BLaER1 (cell line): ENCODE results near the gene CADM1.

Source experiments
- H3K27ac ChIP-seq: shearing (Covaris generic); formaldehyde crosslinking; 2 replicates; pipeline ENCODE4 v1.8.1; 2022
- H3K27me3 ChIP-seq: shearing (Covaris generic); formaldehyde crosslinking; 2 replicates; pipeline ENCODE4 v1.8.1; 2022
- H3K36me3 ChIP-seq: shearing (Covaris generic); formaldehyde crosslinking; 2 replicates; pipeline ENCODE4 v1.8.1; 2022
- H3K4me1 ChIP-seq: shearing (Covaris generic); formaldehyde crosslinking; 2 replicates; pipeline ENCODE4 v1.8.1; 2022
- H3K4me2 ChIP-seq: shearing (Covaris generic); formaldehyde crosslinking; 2 replicates; pipeline ENCODE4 v1.8.1; 2022
- H3K4me3 ChIP-seq: shearing (Covaris generic); formaldehyde crosslinking; 2 replicates; pipeline ENCODE4 v1.8.1; 2022
- H3K9ac ChIP-seq: shearing (Covaris generic); formaldehyde crosslinking; 2 replicates; pipeline ENCODE4 v1.8.1; 2022
- H3K9me3 ChIP-seq: shearing (Covaris generic); formaldehyde crosslinking; 2 replicates; pipeline ENCODE4 v1.8.1; 2022
- H4K20me1 ChIP-seq: shearing (Covaris generic); formaldehyde crosslinking; 2 replicates; pipeline ENCODE4 v1.8.1; 2022
- Cebpa-rat ChIP-seq: shearing (Covaris generic); IDR thresholded peaks from 2 replicates; pipeline ENCODE4 v1.8.1; 2022

CADM1 gene

DNA sequence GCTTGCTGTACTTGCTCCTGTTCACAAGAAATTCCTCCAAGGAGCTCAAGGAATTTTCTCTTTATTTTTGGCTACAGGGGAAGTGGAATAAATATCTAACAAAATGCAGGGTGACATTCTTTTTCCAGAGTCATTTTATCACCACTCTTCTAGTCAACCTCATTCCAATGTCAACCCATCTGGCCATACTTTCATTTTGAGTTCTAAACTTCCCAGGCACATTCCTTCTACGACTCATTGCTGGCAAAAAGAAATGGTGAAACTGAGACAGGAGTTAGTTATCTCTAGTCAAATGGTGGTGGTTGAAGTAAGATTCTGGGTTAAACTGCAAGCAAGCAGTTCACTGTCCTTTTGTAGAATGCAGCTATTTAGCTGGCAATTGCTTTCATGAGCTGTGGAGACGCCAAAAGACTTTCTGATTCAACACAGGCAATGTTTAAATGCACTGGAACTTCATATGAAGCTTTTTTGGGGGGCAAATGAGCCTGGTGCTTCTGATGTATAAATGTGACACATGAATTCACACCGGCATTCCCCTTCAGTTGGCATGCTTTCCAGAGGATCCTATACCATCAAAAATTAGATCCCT lies 304.6 kb downstream of the CADM1 start:
- Histone ChIP-seq H3K4me2 (no peak overlapping the region), H3K27ac (no peak overlapping the region), H3K36me3 (no peaks in the 10 kb centered on the region), H4K20me1 (no peaks in the 10 kb centered on the region), H3K27me3 (no peaks in the 10 kb centered on the region), H3K9ac (no peak overlapping the region), H3K9me3 (no peaks in the 10 kb centered on the region), H3K4me1 (no peaks in the 10 kb centered on the region), H3K4me3 (no peak overlapping the region)
- TF ChIP-seq Cebpa-rat: no peak

GRCh38 chr11:115198321-115198741 lies 305.9 kb downstream of the CADM1 start:
- Histone ChIP-seq H3K36me3 (no peaks in the 10 kb centered on the region), H3K27ac (no peak overlapping the region), H3K9me3 (no peaks in the 10 kb centered on the region), H3K27me3 (no peaks in the 10 kb centered on the region), H3K4me3 (no peak overlapping the region), H3K9ac (no peak overlapping the region), H3K4me1 (no peaks in the 10 kb centered on the region), H4K20me1 (no peaks in the 10 kb centered on the region), H3K4me2 (no peak overlapping the region)
- no peak for TF ChIP-seq Cebpa-rat

DNA sequence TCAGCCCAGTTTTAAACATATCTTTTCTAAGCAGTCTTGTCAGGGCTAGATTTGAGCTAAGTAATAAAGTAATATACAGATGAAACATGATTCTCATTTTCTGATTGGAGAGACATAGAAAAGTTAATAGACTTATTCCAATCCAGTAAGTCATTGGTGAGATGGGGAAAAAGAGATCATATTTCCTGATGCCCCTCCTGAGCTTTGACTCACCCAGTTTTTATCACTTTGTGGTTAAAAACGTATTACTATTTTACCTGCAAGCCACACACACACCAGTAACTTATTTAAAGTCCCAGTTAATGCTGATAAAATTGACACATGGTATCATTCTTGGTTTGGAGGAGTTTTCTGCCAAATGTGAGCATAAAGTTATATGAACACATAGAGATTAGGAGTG lies 306.8 kb downstream of the CADM1 start:
- TF ChIP-seq Cebpa-rat: no peak
- Histone ChIP-seq H3K36me3 (no peaks in the 10 kb centered on the region), H3K9ac (no peak overlapping the region), H3K9me3 (no peaks in the 10 kb centered on the region), H3K27me3 (no peaks in the 10 kb centered on the region), H3K4me1 (no peaks in the 10 kb centered on the region), H3K4me3 (no peak overlapping the region), H3K27ac (no peak overlapping the region), H4K20me1 (no peaks in the 10 kb centered on the region), H3K4me2 (no peak overlapping the region)

DNA sequence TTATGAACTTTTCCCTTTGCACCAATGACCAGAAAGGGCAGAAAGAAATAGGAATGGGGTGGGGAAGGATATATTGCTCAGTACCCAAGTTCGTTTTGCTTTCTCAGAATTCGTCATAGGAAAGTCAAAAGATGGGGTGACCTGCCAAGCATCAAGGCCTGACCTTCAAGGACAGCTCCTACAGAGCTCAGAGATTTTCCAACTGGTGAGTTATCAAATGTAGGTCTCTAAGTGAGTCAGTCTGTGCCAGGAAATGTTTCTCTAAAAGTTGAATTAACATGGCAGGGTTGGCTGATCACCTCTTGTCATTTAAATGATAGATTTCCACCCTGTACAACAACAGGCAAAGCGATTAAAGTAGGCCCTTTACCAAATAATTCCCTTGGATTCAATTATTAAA lies 307.2 kb downstream of the CADM1 start:
- Histone ChIP-seq H3K9ac (no peak overlapping the region), H3K4me2 (no peak overlapping the region), H3K27me3 (no peaks in the 10 kb centered on the region), H3K9me3 (no peaks in the 10 kb centered on the region), H3K4me1 (no peaks in the 10 kb centered on the region), H3K27ac (no peak overlapping the region), H3K4me3 (no peak overlapping the region), H4K20me1 (no peaks in the 10 kb centered on the region), H3K36me3 (no peaks in the 10 kb centered on the region)
- TF ChIP-seq Cebpa-rat: no peak

DNA sequence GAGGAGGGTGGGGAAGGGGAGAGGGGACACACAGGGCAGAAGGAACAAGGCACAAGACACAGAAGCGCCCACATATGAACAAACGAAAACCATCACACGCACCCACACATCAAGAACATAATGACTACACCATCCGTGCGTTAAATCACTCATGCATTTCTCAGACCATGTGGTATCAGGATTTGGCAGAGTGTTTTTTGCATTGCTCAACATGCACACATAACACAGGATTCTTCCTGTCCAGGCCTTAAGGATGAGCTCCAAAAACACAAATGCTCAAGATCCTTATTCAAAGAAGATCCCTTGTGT lies 309.5 kb downstream of the CADM1 start:
- TF ChIP-seq Cebpa-rat: no peak
- Histone ChIP-seq H3K9me3 (no peaks in the 10 kb centered on the region), H3K36me3 (no peaks in the 10 kb centered on the region), H3K27ac (no peak overlapping the region), H3K4me2 (no peak overlapping the region), H4K20me1 (no peaks in the 10 kb centered on the region), H3K4me1 (no peaks in the 10 kb centered on the region), H3K27me3 (no peaks in the 10 kb centered on the region), H3K9ac (no peak overlapping the region), H3K4me3 (no peak overlapping the region)

DNA sequence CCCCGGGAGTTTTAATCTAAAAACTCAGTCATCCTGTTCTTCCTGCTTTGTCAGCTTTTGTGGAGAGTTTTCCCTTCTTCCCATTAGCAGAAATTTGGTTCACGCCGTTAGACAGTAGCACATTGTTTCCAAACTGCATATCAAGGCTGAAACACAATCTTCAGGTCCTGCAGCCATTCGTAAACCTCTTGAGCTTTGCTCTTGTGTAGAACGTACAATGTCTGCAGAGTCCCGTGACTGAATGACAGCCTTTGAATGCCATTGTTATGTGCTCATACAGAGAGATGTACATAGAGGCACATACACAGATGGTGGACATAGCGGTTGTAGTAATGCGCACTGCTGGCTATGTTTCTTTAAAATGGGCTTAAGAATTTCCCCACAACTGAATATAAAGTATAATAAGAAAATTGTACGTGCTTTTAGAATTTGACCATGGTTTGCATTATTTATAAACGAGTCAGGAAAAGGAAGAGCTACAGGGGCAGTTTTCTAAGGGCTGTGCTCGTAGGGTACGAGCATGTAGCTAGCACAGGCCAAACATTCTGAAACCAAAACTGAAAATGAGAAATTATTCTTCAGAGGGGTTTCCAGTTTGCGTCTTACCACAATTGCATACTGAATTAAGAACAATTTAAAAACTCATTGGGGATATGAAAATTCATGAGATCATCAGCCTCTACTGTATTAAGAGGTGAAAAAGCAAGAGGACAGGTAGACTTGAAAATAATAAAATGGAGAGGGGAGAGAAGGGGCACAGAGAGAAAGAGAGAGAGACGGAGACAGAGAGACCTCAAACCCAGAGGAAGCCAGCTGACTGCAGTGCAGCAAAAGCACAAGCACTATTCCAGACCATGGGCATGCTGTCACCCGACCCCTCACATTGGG lies 310.1 kb downstream of the CADM1 start:
- H3K4me3 ChIP-seq: no peak overlapping the region
- H3K4me1 ChIP-seq: no peaks in the 10 kb centered on the region
- no peaks in the 10 kb centered on the region for H3K36me3 ChIP-seq
- no peak overlapping the region for H3K4me2 ChIP-seq
- no peak overlapping the region for H3K27ac ChIP-seq
- H3K27me3 ChIP-seq: no peaks in the 10 kb centered on the region
- H3K9ac ChIP-seq: no peak overlapping the region
- H3K9me3 ChIP-seq: no peaks in the 10 kb centered on the region
- no peak for TF ChIP-seq Cebpa-rat
- no peaks in the 10 kb centered on the region for H4K20me1 ChIP-seq

GRCh38 chr11:115191761-115192160 lies 312.5 kb downstream of the CADM1 start:
- no peak overlapping the region for H3K9ac ChIP-seq
- H3K4me2 ChIP-seq: no peak overlapping the region
- no peak for TF ChIP-seq Cebpa-rat
- H3K4me1 ChIP-seq: no peaks in the 10 kb centered on the region; the same call in 1 of the 2 replicates
- no peaks in the 10 kb centered on the region for H3K27me3 ChIP-seq
- no peak overlapping the region for H3K4me3 ChIP-seq
- H3K36me3 ChIP-seq: no peaks in the 10 kb centered on the region
- no peak overlapping the region for H3K27ac ChIP-seq
- H4K20me1 ChIP-seq: no peaks in the 10 kb centered on the region
- H3K9me3 ChIP-seq: no peaks in the 10 kb centered on the region; the same call in 1 of the 2 replicates

GRCh38 chr11:115190196-115190595 lies 314.0 kb downstream of the CADM1 start:
- H3K9ac ChIP-seq: no peak overlapping the region
- H3K27ac ChIP-seq: no peak overlapping the region
- no peaks in the 10 kb centered on the region for H4K20me1 ChIP-seq
- no peak for TF ChIP-seq Cebpa-rat
- no peaks in the 10 kb centered on the region for H3K27me3 ChIP-seq
- no peak overlapping the region for H3K4me3 ChIP-seq
- no peak overlapping the region for H3K4me2 ChIP-seq
- no peaks in the 10 kb centered on the region for H3K36me3 ChIP-seq
- H3K9me3 ChIP-seq: no peaks in the 10 kb centered on the region; the same call in 1 of the 2 replicates
- H3K4me1 ChIP-seq: peaks cover 16% of the 10 kb centered on the region

- no peaks in the 10 kb centered on the region for H3K27me3 ChIP-seq
- no peaks in the 10 kb centered on the region for H3K36me3 ChIP-seq
Measured at GRCh38 chr11:115188898-115189278, 315.3 kb downstream of the CADM1 start.

DNA sequence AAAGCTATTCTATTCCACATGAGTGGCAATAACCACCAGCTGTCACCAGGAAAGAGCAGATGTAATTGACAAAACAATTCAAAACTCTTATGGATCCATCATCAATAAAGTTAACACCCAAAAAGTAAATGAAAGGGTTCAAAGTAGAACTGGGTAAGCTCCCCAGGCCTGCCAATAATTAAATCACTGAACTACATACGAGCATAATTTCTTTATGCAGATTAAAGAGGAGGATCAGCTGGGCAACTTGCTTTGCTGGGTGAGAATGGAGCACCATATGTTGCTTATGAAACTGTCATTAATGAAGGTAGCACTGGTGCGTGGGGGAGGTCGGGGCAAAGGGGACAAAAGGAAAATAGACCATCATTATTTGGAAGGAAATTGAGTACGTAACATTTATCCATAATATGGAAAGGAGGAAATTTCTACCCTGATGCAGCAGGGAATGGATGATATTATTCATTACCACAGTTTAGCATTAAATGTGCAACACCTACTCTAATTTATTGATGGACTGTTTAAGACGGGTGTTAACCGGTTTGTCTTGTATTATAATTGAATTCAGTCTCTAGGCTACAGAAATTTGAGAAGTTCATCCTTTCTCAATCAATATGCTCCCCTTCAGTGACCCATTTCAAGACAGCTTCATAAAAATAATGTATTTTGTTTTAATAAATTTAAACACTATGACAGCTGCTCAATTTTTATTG lies 315.9 kb downstream of the CADM1 start:
- Histone ChIP-seq H3K4me2 (no peak overlapping the region), H4K20me1 (no peaks in the 10 kb centered on the region), H3K9me3 (no peaks in the 10 kb centered on the region; the same call in 1 of the 2 replicates), H3K27ac (no peak overlapping the region), H3K4me3 (no peak overlapping the region), H3K36me3 (no peaks in the 10 kb centered on the region), H3K27me3 (no peaks in the 10 kb centered on the region), H3K9ac (no peak overlapping the region), H3K4me1 (peaks cover 20% of the 10 kb centered on the region)
- no peak for TF ChIP-seq Cebpa-rat

More at GRCh38 chr11:115188898-115189278, 315.3 kb downstream of the CADM1 start:
- no peak for TF ChIP-seq Cebpa-rat
- no peak overlapping the region for H3K4me3 ChIP-seq
- H4K20me1 ChIP-seq: no peaks in the 10 kb centered on the region
- peaks cover 20% of the 10 kb centered on the region for H3K4me1 ChIP-seq
- no peak overlapping the region for H3K4me2 ChIP-seq
- H3K27ac ChIP-seq: no peak overlapping the region
- H3K9ac ChIP-seq: no peak overlapping the region
- H3K9me3 ChIP-seq: no peaks in the 10 kb centered on the region; the same call in 1 of the 2 replicates
